GM10266 (cell line): Measurements from ENCODE around the gene ARMC6.

ENCODE experiments used
- DNase-seq: peaks from one replicate; pipeline ENCODE4 v3.0.0; 2012; ENCODE audit errors: extremely low spot score
- CTCF ChIP-seq: IDR thresholded peaks from 2 replicates; pipeline ENCODE4 v1.5.1; 2012; ENCODE audit warnings: mild to moderate bottlenecking, low read depth; ENCODE audit not compliant: control insufficient read depth, insufficient read depth; ENCODE audit errors: missing control alignments

ARMC6 gene

GRCh38 chr19:19043881-19044280 is 10.5 kb downstream of the ARMC6 start:
- TF ChIP-seq CTCF = no peak
- DNase-seq = no peak

GRCh38 chr19:19049406-19049805 is 16.0 kb downstream of the ARMC6 start:
- no peak for DNase-seq

GRCh38 chr19:19050104-19050503 is 16.7 kb downstream of the ARMC6 start:
- no peak for DNase-seq
- no peak for TF ChIP-seq CTCF

More at GRCh38 chr19:19049406-19049805, 16.0 kb downstream of the ARMC6 start:
- no peak for TF ChIP-seq CTCF

- TF ChIP-seq CTCF = no peak
- no peak for DNase-seq
Observed at GRCh38 chr19:19050731-19051130, 17.3 kb downstream of the ARMC6 start.

- TF ChIP-seq CTCF = no peak
- DNase-seq = no peak
Observed at GRCh38 chr19:19051478-19052213, 18.2 kb downstream of the ARMC6 start.

- no peak for DNase-seq
Observed at GRCh38 chr19:19052921-19053320, 19.5 kb downstream of the ARMC6 start.

More at GRCh38 chr19:19052921-19053320, 19.5 kb downstream of the ARMC6 start:
- no peak for TF ChIP-seq CTCF
